Epithelial cell of esophagus (primary cell): ENCODE measurements around the gene FRRS1L.

Source experiments
- DNase-seq: peaks from one replicate; pipeline ENCODE4 v3.0.0; 2010; ENCODE audit warnings: low read depth
- H3K4me3 ChIP-seq: 2 replicates; pipeline ENCODE4 v1.5.1; 2011; ENCODE audit warnings: mild to moderate bottlenecking, low read length, control low read depth
- TF ChIP-seq, protein P1 (sequence below): IDR thresholded peaks from 2 replicates; pipeline ENCODE4 v1.5.1; 2011; ENCODE audit warnings: low read depth, mild to moderate bottlenecking, low read length, control low read depth, inconsistent platforms; ENCODE audit not compliant: insufficient read depth; ENCODE audit errors: missing control alignments

The FRRS1L gene

DNA sequence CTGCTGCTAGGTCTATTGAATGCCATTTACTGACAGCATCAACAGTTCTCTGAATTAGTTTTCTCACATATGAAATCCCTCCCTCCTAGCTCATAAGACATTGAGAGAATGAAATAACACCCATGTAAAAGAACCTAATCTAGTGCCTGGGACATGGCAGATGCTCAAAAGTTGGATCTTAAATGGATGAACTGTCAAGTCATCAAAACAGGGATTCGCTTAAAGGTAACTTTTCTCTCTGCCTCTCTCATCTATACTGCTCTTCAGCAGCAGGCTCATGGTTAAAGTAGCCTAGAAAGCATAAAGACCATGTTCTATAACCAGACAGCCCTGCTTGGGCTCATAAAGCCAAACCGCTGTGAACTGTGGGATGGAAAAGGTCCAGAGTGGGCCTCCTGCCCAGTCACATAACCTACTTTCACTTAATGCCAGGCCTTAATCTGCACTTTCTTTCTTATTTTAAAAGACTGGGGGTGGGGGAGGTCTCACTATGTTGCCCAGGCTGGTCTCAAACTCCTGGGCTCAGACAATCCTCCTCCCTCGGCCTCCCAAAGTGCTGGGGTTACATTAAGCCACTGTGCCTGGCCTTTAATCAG is 51.0 kb downstream of the FRRS1L start:
- no peak overlapping the region for H3K4me3 ChIP-seq
- TF ChIP-seq, protein P1, sequence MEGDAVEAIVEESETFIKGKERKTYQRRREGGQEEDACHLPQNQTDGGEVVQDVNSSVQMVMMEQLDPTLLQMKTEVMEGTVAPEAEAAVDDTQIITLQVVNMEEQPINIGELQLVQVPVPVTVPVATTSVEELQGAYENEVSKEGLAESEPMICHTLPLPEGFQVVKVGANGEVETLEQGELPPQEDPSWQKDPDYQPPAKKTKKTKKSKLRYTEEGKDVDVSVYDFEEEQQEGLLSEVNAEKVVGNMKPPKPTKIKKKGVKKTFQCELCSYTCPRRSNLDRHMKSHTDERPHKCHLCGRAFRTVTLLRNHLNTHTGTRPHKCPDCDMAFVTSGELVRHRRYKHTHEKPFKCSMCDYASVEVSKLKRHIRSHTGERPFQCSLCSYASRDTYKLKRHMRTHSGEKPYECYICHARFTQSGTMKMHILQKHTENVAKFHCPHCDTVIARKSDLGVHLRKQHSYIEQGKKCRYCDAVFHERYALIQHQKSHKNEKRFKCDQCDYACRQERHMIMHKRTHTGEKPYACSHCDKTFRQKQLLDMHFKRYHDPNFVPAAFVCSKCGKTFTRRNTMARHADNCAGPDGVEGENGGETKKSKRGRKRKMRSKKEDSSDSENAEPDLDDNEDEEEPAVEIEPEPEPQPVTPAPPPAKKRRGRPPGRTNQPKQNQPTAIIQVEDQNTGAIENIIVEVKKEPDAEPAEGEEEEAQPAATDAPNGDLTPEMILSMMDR: no peak
- no peak for DNase-seq

DNA sequence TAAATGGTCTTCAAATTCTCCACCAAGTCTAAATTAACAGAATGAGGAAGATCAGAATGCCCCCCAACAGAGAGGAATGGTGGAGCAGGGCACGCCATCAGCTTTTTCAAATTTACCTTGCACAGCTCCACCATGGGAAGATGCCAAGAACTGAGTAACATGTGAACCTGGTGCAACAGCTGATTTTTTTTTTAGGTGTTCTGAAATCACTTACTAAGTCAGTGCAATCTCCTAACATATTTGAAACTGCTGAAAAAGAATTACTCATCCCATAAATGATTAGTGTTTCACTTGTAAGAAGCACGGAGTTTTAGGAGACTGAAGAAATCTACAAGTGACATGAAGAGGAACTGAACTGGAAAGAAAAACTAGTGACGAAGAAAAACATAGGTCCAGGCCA is 52.4 kb downstream of the FRRS1L start:
- peak; percentile 83 for DNase-seq
- H3K4me3 ChIP-seq: no peak overlapping the region
- TF ChIP-seq, protein P1: no peak

DNA sequence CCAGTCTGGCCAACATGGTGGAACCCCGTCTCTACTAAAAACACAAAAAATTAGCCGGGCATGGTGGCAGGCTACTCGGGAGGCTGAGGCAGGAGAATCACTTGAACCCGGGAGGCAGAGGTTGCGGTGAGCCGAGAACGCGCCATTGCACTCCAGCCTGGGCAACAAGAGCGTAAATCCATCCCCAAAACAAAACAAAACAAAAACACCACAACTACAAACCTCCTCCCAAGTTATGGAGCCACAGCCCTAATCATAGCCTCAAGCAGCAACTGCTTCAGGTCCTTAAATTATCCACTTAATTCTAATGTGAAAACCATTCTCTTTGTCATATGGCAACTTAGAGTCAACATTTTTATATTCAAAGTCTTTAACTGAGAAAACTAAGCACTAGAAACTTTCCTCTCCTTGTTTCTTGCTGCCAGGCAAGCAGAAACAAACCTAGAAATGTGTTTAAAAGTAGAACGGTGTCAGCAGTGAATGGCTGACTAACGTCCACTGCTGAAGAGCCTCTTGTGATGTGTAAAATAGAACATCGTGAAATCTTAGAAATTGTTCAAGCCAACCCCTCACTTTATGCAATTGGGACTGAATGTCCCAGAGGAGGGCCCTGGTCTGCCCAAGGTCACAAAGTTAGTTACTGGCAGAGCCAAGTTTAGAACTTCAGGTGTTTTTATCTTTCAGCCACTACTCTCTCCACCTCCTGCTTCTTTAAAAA is 53.0 kb downstream of the FRRS1L start:
- DNase-seq: no peak
- H3K4me3 ChIP-seq: no peak overlapping the region
- TF ChIP-seq, protein P1: no peak

DNA sequence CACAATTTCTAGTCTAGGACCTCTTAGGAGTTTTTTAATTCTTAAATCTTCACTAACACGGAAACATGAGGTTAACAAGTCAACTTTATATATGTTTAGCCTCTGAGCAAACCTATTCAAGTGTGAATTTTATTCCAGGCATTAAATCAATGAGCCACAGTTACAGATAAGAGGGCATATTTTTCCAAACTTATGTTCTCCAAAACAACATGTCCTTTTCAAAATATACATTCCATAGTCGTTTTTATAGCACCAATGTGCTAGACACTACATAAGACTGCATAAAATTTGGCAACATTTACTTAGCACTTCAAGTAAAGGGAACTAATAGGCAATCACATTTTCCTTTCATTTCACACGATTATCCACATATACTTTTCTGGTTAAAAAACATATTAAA is 53.8 kb downstream of the FRRS1L start:
- TF ChIP-seq, protein P1: no peak
- no peak overlapping the region for H3K4me3 ChIP-seq

DNA sequence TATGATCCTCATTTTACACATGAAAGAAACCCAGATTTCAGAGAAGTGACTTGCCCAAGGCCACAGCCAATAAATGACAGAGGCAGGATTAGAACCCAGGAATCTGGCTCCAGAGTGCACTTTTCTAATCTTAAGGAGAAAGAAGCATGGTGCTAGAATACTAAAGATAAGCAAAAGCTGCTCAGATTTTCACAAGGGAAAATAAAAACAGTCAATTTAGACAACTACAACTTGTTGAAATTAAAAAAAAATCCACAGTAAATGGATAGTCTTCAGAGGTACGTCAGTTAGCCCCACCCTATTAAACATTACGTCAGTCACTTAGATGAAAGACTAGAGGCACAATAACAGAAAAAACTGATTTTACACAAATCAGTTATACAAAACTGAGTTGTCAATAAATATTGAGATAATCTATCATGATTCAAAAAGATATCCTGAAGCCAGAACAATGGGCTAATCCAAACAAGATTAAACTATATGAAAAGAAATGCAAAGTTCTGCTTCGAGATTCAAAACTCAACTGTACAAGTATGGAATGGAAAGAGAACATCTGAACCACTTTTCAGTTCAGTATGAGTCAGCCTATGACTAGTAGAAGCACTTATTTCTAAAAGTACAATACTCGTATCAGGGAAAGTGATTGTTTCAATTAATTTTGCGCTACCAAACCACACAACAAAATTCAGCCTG is 56.6 kb downstream of the FRRS1L start:
- H3K4me3 ChIP-seq: peak overlapping the region; percentile 10
- TF ChIP-seq, protein P1: no peak
- peak; percentile 73 for DNase-seq

More for the DNA sequence above, 53.8 kb downstream of the FRRS1L start:
- no peak for DNase-seq

DNA sequence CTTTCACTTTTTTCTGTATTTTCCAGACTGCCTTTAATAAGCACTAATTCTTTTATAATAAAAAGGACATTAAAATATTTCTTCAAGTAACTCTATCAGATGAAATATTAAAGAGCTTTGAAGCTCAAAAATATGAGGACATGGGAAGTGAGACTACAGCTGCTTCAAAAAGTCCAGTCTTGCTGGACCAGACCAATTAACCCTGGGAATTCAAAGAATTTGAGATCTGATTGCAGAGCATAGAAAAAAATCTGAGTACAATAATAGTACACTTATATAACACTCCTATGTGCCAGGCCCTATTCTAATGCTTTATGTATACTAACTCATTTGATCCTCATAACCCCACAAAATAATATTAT is 57.1 kb downstream of the FRRS1L start:
- DNase-seq: no peak
- no peak overlapping the region for H3K4me3 ChIP-seq
- TF ChIP-seq, protein P1: no peak

DNA sequence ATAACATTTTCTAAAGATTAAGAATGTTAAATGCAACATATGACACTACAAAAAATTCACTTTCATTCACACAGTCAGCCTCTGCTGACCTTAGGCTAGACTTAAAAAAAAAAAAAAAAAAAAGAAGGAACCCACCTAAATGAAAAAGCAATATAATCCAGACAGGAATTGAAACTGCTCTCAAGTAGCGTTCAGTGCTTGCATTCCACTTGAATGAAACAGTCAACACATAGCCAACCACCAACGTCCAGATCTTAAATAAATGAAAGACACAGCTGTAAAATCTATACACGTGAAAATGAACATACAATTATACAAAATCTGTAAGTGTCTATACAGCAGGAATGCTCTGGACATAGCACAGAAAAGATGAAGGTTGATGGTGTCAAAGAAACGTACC is 58.7 kb downstream of the FRRS1L start:
- no peak overlapping the region for H3K4me3 ChIP-seq
- peak; percentile 47 for DNase-seq
- TF ChIP-seq, protein P1: no peak
